SU-DHL-6 (cell line): ENCODE data around the gene OR5H1.

Experiments
- EZH2phosphoT487 ChIP-seq: fragments of 200-600 bp; sonication (generic), shearing (Covaris generic); conservative IDR thresholded peaks from 2 replicates; pipeline ENCODE4 v1.6.1; 2018; ENCODE audit warnings: mild to moderate bottlenecking, antibody characterized with exemption, low read length, moderate library complexity, mixed read lengths
- TF ChIP-seq, protein P1 (sequence below): fragments of 200-600 bp; sonication (generic); IDR thresholded peaks from one replicate; pipeline ENCODE4 v1.5.1; 2017; ENCODE audit warnings: antibody characterized with exemption, mild to moderate bottlenecking, low read length, moderate library complexity; ENCODE audit not compliant: insufficient read depth, poor library complexity, severe bottlenecking

DNA sequence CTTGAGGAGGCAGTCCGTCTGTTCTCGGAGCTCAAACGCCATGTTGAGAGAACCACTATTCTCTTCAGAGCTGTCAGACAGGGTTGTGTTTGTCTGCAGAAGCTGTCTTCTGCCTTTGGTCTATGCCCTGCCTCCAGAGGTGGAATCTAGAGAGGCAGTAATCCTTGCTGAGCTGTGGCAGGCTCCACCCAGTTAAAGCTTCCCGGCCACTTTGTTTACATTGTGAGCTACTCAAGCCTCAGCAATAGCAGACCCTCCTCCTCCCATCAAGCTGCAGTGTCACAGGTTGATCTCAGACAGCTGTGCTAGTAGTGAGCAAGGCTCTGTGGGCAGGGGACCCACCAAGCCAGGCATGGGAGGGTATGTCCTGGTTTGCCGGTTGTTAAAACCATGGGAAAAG lies 34.6 kb upstream of the OR5H1 start:
- TF ChIP-seq, protein P1, sequence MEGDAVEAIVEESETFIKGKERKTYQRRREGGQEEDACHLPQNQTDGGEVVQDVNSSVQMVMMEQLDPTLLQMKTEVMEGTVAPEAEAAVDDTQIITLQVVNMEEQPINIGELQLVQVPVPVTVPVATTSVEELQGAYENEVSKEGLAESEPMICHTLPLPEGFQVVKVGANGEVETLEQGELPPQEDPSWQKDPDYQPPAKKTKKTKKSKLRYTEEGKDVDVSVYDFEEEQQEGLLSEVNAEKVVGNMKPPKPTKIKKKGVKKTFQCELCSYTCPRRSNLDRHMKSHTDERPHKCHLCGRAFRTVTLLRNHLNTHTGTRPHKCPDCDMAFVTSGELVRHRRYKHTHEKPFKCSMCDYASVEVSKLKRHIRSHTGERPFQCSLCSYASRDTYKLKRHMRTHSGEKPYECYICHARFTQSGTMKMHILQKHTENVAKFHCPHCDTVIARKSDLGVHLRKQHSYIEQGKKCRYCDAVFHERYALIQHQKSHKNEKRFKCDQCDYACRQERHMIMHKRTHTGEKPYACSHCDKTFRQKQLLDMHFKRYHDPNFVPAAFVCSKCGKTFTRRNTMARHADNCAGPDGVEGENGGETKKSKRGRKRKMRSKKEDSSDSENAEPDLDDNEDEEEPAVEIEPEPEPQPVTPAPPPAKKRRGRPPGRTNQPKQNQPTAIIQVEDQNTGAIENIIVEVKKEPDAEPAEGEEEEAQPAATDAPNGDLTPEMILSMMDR = no peak
- TF ChIP-seq EZH2phosphoT487 = no peak
